HEK293T (cell line): ENCODE data around the gene SPECC1L.

Experiments used
- ARNT ChIP-seq: fragments of 450-650 bp; IDR thresholded peaks from 2 replicates; pipeline ENCODE4 v1.6.1; 2017; ENCODE audit warnings: mild to moderate bottlenecking
- CTBP1 ChIP-seq: fragments of 450-650 bp; IDR thresholded peaks from 2 replicates; pipeline ENCODE4 v1.6.1; 2016; ENCODE audit warnings: borderline replicate concordance
- ELF4 ChIP-seq: fragments of 450-650 bp; IDR thresholded peaks from 2 replicates; pipeline ENCODE4 v1.6.1; 2017; ENCODE audit warnings: antibody characterized with exemption
- FOXA1 ChIP-seq: fragments of 450-650 bp; IDR thresholded peaks from 2 replicates; pipeline ENCODE4 v1.6.1; 2016; ENCODE audit warnings: mild to moderate bottlenecking
- FOXK2 ChIP-seq: fragments of 450-650 bp; IDR thresholded peaks from 2 replicates; pipeline ENCODE4 v1.6.1; 2016; ENCODE audit warnings: mild to moderate bottlenecking
- FOXM1 ChIP-seq: fragments of 450-650 bp; IDR thresholded peaks from 2 replicates; pipeline ENCODE4 v1.6.1; 2017; ENCODE audit warnings: mild to moderate bottlenecking, borderline replicate concordance
- HDGF ChIP-seq: fragments of 450-650 bp; IDR thresholded peaks from 2 replicates; pipeline ENCODE4 v1.6.1; 2017; ENCODE audit warnings: antibody characterized with exemption, borderline replicate concordance
- L3MBTL2 ChIP-seq: fragments of 450-650 bp; conservative IDR thresholded peaks from 2 replicates; pipeline ENCODE4 v1.6.1; 2016; ENCODE audit warnings: mild to moderate bottlenecking
- LEF1 ChIP-seq: fragments of 450-650 bp; IDR thresholded peaks from 2 replicates; pipeline ENCODE4 v1.6.1; 2017; ENCODE audit warnings: mild to moderate bottlenecking, borderline replicate concordance
- NFRKB ChIP-seq: fragments of 450-650 bp; IDR thresholded peaks from 2 replicates; pipeline ENCODE4 v1.6.1; 2016; ENCODE audit warnings: mild to moderate bottlenecking, moderate library complexity
- SP1 ChIP-seq: fragments of 450-650 bp; IDR thresholded peaks from 2 replicates; pipeline ENCODE4 v1.6.1; 2017
- SUZ12 ChIP-seq: fragments of 450-650 bp; IDR thresholded peaks from 2 replicates; pipeline ENCODE4 v1.6.1; 2016; ENCODE audit warnings: mild to moderate bottlenecking
- TARDBP ChIP-seq: fragments of 450-650 bp; IDR thresholded peaks from 2 replicates; pipeline ENCODE4 v1.6.1; 2016
- TF ChIP-seq, protein P1 (sequence below): fragments of 450-650 bp; IDR thresholded peaks from 2 replicates; pipeline ENCODE4 v1.6.1; 2016

DNA sequence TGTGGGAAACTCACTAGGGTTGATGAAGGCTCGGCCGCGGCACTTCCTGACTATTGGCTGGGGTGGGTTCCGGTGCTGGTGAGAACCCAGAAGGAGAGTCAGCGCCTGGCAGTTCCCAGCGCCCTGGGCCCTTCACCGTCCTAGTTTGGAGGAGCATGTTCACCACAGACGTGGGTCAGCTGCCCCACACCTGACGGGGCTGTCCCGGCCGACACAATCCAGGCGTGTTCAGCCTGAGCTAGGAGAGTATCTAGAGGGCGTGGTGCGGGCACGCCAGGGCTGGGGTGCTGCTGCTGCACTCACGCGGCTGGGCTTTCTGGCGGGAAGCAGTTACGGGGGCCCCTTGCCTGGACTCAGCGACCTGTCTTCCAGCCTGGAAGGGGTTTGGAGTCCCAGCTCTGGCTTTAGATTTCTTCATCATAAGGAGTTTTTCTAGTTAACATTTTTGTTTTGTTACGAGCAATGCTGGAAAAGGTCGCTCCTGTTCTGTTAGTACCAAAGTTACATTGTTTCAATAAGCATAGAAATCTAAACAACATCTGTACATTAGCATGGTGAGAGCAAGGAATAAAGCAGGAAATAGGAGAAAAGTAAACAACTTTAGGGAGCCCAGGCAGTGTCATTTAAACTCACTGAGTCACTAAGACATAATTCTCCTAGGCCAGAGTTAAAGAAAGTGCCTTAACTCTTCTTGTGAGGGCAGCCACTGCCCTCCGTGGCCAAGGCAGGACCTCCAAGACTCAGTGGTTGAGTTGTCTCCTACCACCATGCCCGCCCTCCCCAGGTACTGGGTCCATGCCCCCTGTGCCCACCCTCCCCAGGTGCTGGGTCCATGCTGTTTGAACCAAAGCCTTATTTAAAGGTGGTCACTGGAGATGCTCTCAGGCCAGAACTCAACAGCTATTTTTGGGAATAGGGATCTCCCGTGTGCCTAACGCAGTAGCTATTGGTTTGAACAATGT is 144.6 kb downstream of the SPECC1L start:
- no peak for TF ChIP-seq FOXA1
- no peak for TF ChIP-seq SP1
- no peak for TF ChIP-seq ELF4
- TF ChIP-seq FOXM1, result no peak
- TF ChIP-seq CTBP1, result no peak
- TF ChIP-seq SUZ12, result no peak
- no peak for TF ChIP-seq HDGF
- TF ChIP-seq FOXK2, result no peak
- TF ChIP-seq LEF1, result no peak
- TF ChIP-seq TARDBP, result no peak
- TF ChIP-seq, protein P1, sequence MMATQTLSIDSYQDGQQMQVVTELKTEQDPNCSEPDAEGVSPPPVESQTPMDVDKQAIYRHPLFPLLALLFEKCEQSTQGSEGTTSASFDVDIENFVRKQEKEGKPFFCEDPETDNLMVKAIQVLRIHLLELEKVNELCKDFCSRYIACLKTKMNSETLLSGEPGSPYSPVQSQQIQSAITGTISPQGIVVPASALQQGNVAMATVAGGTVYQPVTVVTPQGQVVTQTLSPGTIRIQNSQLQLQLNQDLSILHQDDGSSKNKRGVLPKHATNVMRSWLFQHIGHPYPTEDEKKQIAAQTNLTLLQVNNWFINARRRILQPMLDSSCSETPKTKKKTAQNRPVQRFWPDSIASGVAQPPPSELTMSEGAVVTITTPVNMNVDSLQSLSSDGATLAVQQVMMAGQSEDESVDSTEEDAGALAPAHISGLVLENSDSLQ, result no peak
- no peak for TF ChIP-seq ARNT
- no peak for TF ChIP-seq NFRKB
- TF ChIP-seq L3MBTL2, result no peak
